Epithelial cell of esophagus (primary cell): ENCODE measurements around the gene ADGRB2.

Experiments
- DNase-seq: peaks from one replicate; pipeline ENCODE4 v3.0.0; 2010; ENCODE audit warnings: low read depth
- H3K4me3 ChIP-seq: 2 replicates; pipeline ENCODE4 v1.5.1; 2011; ENCODE audit warnings: mild to moderate bottlenecking, low read length, control low read depth
- CTCF ChIP-seq: IDR thresholded peaks from 2 replicates; pipeline ENCODE4 v1.5.1; 2011; ENCODE audit warnings: low read depth, mild to moderate bottlenecking, low read length, control low read depth, inconsistent platforms; ENCODE audit not compliant: insufficient read depth; ENCODE audit errors: missing control alignments

ADGRB2 gene

GRCh38 chr1:31717341-31717740, 46.8 kb downstream of the ADGRB2 start:
- H3K4me3 ChIP-seq, result no peak overlapping the region
- DNase-seq, result peak; percentile 69
- TF ChIP-seq CTCF, result no peak

GRCh38 chr1:31715873-31716220, 48.3 kb downstream of the ADGRB2 start:
- no peak for DNase-seq
- no peak for TF ChIP-seq CTCF
- no peak overlapping the region for H3K4me3 ChIP-seq

- TF ChIP-seq CTCF, result peak; percentile 87
- no peak overlapping the region for H3K4me3 ChIP-seq
- DNase-seq, result peak; percentile 71
Observed at GRCh38 chr1:31715087-31715872, 48.9 kb downstream of the ADGRB2 start.

GRCh38 chr1:31714442-31715086, 49.6 kb downstream of the ADGRB2 start:
- DNase-seq, result peak; percentile 56
- TF ChIP-seq CTCF, result peak; percentile 42
- no peak overlapping the region for H3K4me3 ChIP-seq

DNA sequence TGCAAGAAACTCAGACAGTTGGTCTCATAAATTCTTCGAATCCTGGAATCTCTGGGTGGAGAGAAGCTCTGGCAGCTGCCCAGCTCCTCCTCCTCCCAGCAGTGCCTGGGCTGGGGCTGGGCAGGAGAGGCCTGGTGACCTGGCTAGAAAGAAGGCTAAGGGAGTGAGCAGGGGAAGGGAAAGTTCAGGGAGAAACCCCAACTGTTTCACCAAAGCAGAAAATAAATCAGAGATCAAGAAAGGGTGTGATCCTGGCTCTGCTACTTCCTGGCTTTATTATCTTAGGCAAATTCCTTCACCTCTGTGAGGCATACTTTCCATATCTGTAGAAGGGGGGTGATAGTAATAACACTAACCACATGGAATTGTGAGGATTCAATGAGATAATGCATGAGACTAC, 51.5 kb downstream of the ADGRB2 start:
- no peak overlapping the region for H3K4me3 ChIP-seq
- TF ChIP-seq CTCF, result no peak
- peak; percentile 22 for DNase-seq

GRCh38 chr1:31712068-31712467, 52.1 kb downstream of the ADGRB2 start:
- no peak for TF ChIP-seq CTCF
- no peak overlapping the region for H3K4me3 ChIP-seq
- no peak for DNase-seq
